Epithelial cell of proximal tubule (primary cell): ENCODE measurements around the gene ZNF148. TPM values are rescaled to one million over a fixed set of nuclear protein-coding genes. Genes with fewer than 3 reads are reported as not detected.

Source experiments
- DNase-seq: peaks from one replicate; pipeline ENCODE4 v3.0.0-alpha.2; 2011; ENCODE audit warnings: low read depth
- H3K4me3 ChIP-seq: 2 replicates; pipeline ENCODE4 v1.5.1; 2011; ENCODE audit warnings: low read depth, mild to moderate bottlenecking, low read length
- total RNA-seq: library from RNA; depleted of rRNA; stranded (reverse); fragments of >200 nt; gene quantifications from 2 replicates; pipeline ENCODE4 v1.2.3, GENCODE V29; 2015
- TF ChIP-seq, protein P1 (sequence below): conservative IDR thresholded peaks from 2 replicates; pipeline ENCODE4 v1.5.1; 2012; ENCODE audit warnings: low read depth, mild to moderate bottlenecking, low read length

ZNF148 gene
- total RNA-seq, 1 donor from 2014 or later, result 16.3 TPM

DNA sequence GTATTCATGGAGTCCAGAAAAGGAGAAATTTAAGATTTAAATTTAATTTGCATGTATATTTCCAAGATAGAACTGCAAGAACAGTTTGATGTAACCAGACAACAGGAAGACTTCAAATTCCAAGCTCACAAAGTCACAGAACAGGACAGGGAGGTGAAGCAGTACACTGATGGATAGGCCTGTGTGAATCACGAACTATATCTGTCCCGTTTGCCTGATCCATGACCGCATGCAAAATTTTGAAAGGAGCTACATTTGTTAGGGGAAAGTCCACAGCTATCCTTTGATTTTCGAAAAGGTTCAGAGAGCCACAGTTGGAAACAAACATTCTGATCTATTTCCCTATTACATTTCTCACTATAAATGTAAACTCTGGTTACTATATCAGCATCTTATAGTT is 83.1 kb downstream of the ZNF148 start:
- no peak for DNase-seq
- TF ChIP-seq, protein P1, sequence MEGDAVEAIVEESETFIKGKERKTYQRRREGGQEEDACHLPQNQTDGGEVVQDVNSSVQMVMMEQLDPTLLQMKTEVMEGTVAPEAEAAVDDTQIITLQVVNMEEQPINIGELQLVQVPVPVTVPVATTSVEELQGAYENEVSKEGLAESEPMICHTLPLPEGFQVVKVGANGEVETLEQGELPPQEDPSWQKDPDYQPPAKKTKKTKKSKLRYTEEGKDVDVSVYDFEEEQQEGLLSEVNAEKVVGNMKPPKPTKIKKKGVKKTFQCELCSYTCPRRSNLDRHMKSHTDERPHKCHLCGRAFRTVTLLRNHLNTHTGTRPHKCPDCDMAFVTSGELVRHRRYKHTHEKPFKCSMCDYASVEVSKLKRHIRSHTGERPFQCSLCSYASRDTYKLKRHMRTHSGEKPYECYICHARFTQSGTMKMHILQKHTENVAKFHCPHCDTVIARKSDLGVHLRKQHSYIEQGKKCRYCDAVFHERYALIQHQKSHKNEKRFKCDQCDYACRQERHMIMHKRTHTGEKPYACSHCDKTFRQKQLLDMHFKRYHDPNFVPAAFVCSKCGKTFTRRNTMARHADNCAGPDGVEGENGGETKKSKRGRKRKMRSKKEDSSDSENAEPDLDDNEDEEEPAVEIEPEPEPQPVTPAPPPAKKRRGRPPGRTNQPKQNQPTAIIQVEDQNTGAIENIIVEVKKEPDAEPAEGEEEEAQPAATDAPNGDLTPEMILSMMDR, result no peak
- H3K4me3 ChIP-seq, result no peak overlapping the region

DNA sequence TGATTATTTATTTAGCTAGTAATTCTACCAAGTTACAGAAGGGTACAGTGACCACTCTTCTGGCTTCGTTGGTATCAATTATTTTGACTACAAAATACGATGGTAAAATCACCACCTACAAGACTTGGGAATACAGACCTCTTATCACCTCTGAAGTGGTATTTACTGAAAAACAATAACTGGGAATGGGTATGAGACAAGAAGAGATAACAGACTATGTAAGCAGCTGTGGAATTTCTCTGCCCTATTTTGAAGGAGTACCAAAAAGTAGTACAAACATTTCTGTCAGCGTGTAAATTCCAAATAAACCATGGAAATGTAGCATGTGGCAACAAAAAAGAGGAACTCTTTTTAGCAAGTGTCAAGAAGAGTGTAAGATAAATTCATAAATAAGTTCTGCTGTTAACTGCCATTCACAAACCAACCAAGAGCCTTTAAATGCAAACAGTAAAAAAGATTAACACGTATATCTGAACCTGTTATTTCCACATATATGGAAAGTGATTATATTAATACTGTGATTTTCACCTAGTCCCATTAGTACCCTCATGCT is 85.6 kb downstream of the ZNF148 start:
- TF ChIP-seq, protein P1, result no peak
- no peak for DNase-seq

DNA sequence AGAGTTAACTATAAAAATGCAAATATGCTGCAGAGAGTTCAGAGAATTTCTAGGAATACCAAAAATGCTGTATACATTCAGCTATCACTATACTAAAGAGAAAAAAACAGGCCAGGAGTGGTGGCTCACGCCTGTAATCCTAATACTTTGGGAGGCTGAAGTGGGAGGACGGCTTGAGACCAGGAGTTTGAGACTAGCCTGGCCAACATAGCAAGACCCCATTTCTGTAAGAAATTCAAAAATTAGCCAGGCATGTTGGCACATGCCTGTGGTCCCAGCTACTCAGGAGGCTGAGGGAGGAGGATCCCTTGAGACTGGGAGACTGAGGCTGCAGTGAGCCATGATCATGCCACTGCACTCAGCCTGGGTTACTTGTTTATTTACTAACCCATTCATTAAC is 87.9 kb downstream of the ZNF148 start:
- DNase-seq, result no peak
- TF ChIP-seq, protein P1, result no peak
- H3K4me3 ChIP-seq, result no peak overlapping the region

More for the DNA sequence above, 85.6 kb downstream of the ZNF148 start:
- H3K4me3 ChIP-seq, result no peak overlapping the region

DNA sequence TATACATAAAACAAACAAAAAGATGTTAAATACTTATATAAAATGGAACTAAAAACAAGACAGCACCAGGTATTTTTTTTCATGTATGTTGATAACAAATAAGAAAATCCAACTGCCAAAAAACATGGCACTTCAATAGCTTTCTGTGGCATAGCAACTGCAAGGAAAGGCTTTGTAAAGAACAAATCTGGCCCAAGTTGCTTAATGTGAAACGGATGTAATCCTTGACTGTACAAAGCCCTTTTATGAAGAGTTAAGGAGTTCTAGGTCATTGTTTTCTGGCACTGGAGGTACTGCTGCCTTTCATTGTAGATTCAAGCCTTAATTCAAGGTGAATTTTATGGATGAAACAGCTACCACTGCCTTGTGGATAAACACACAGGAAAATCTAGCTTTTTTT is 93.7 kb downstream of the ZNF148 start:
- no peak overlapping the region for H3K4me3 ChIP-seq
- TF ChIP-seq, protein P1, result no peak
- DNase-seq, result no peak

DNA sequence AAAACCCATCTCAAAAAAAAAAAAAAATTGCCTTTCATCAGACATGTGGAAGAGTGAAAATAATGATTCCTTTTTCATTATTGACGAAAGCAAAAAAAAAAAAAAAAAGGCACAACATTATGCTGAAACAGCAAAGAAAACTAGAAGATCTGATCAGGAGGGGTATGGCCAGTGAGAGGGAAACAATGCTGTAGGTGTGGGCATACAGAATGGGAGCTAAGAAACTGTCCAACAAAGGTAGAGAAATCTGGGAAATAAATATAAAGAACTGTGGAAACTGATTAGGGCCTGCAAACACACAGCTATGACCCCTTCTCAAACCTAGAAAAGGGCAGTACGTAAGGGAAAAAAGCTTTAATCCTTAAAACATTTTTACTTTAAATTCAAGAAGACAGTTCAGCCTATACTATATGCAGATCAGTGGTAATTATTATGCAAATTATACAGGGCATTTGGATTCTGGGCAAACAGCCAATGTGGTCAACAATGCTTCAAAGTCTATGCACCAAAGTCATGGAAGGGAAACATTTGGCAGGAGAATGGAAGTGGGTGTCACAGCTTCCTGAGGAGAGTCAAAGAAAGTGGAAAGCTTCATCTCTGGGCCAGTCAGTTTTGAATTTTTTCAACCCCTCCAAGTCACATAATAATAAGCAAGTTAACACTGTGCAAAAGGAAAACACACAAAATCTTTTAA is 94.3 kb downstream of the ZNF148 start:
- TF ChIP-seq, protein P1, result no peak
- DNase-seq, result peak; percentile 22
- H3K4me3 ChIP-seq, result no peak overlapping the region

DNA sequence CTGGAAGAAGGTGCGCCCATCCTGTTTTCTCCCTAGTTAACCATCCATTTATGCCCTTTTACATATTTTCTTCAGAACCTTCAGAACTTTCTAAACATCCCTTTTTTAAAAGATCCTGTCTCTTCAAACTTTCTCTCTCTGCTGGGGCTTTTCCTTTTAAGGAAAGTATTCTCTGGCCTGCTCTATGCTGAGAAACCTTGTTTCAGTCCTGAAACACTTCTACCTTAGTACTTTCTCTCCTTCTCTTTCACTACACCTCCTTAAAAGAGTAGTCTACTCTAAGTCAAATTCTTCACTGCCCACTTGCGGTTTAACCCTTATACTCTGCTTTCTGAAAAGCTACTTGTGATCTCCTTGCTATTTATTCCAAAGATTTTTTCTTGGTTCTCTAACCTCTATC is 97.0 kb downstream of the ZNF148 start:
- H3K4me3 ChIP-seq, result no peak overlapping the region
- TF ChIP-seq, protein P1, result no peak
- DNase-seq, result no peak

DNA sequence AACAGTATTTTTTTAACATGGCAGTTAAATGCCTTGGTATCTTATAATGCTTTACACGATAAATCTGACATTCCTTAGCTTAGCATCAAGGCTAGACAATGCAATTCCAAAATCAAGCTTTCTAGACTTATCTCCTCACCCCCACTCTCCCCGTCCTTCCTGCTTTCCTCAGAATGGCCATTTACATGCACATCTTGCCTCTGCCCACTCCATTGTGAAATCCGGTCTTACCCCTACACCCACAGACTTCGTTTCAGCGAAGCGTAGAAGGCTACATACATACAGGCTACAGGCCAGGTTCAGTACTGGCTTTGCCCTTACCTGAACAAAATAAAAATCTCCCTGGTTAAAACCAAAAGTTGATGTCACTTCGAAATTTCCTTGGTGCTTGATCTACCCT is 104.0 kb downstream of the ZNF148 start:
- DNase-seq, result no peak

More for the DNA sequence above, 104.0 kb downstream of the ZNF148 start:
- no peak overlapping the region for H3K4me3 ChIP-seq
- TF ChIP-seq, protein P1, result no peak
